GM21717 (cell line): ENCODE measurements around the gene RWDD2A.
"Not testable (repeated sequence)": the region's sequence is repeated elsewhere in the genome, so short reads cannot be mapped to it uniquely, and the experiment has no call there.

Experiments used
- ATAC-seq: cut with Tn5 transposase; IDR thresholded peaks from one replicate; pipeline ENCODE4 v1.9.1; 2021; ENCODE audit warnings: mild to moderate bottlenecking, moderate library complexity; ENCODE audit not compliant: unreplicated experiment

RWDD2A gene

GRCh38 chr6:83192871-83193746 lies at the start of gene RWDD2A, which contains the start of gene PGM3:
RWDD2A (plus strand) TSS chr6:83193357; CDS start chr6:83194452, 1,095 bp downstream.
PGM3 (minus strand) TSS chr6:83193265; CDS start chr6:83191012, 2,253 bp downstream.
- ATAC-seq, result peak; percentile 97

GRCh38 chr6:83151114-83151513 lies 42.0 kb upstream of the RWDD2A start:
- no peak for ATAC-seq

GRCh38 chr6:83152913-83153312 lies 40.2 kb upstream of the RWDD2A start:
- ATAC-seq, result no peak

GRCh38 chr6:83153883-83154521 lies 39.2 kb upstream of the RWDD2A start:
- no peak for ATAC-seq

- no peak for ATAC-seq
These were observed 37.4 kb upstream of the RWDD2A start for GRCh38 chr6:83155794-83156193.

- no peak for ATAC-seq
These were observed 33.0 kb upstream of the RWDD2A start for GRCh38 chr6:83160167-83160566.

GRCh38 chr6:83167726-83168278 lies 25.4 kb upstream of the RWDD2A start:
- no peak for ATAC-seq

- ATAC-seq, result no peak
These were observed 24.6 kb upstream of the RWDD2A start for GRCh38 chr6:83168556-83168955.

- no peak for ATAC-seq
These were observed 24.1 kb upstream of the RWDD2A start for GRCh38 chr6:83169106-83169505.

GRCh38 chr6:83169511-83169910 lies 23.6 kb upstream of the RWDD2A start:
- no peak for ATAC-seq

- ATAC-seq, result no peak
These were observed 16.9 kb upstream of the RWDD2A start for GRCh38 chr6:83176246-83176645.

- no peak for ATAC-seq
These were observed 12.7 kb upstream of the RWDD2A start for GRCh38 chr6:83180426-83180950.

- no peak for ATAC-seq
These were observed 11.0 kb upstream of the RWDD2A start for GRCh38 chr6:83182114-83182513.

GRCh38 chr6:83183082-83183828 lies 9.9 kb upstream of the RWDD2A start:
- no peak for ATAC-seq

- no peak for ATAC-seq
These were observed 8.1 kb upstream of the RWDD2A start for GRCh38 chr6:83185096-83185495.

GRCh38 chr6:83188501-83188900 lies 4.7 kb upstream of the RWDD2A start:
- ATAC-seq, result no peak

- no peak for ATAC-seq
These were observed 2.5 kb upstream of the RWDD2A start for GRCh38 chr6:83190626-83191025.

- ATAC-seq, result not testable (repeated sequence)
These were observed 1.2 kb upstream of the RWDD2A start for GRCh38 chr6:83191974-83192373.

GRCh38 chr6:83192456-83192855 lies 701 bp upstream of the RWDD2A start:
- no peak for ATAC-seq

GRCh38 chr6:83193747-83194566 lies 800 bp downstream of the RWDD2A start:
- ATAC-seq, result peak; percentile 36
